Sigmoid colon (tissue), 4 donors: ENCODE data around the gene TOM1L2.

ENCODE experiments used
- CTCF ChIP-seq, 4 experiments: fragments of 450-650 bp in 3 of 4; fragments of 200-600 bp in 1 of 4; IDR thresholded peaks; one replicate each; pipeline ENCODE4 v1.5.1; 2016 to 2019; ENCODE audit warnings: antibody characterized with exemption in 4 of 4, mild to moderate bottlenecking in 3 of 4, moderate library complexity in 2 of 4
- EP300 ChIP-seq, 4 donors: sonication (generic); formaldehyde crosslinking; IDR thresholded peaks; one replicate each; pipeline ENCODE4 v1.6.1; 2017; ENCODE audit warnings: antibody characterized with exemption in 4 of 4
- POLR2A ChIP-seq, 2 donors: fragments of 450-650 bp; IDR thresholded peaks; one replicate each; pipeline ENCODE4 v1.6.1; 2016; ENCODE audit warnings: antibody characterized with exemption in 2 of 2, mild to moderate bottlenecking in 2 of 2, moderate library complexity in 2 of 2
- POLR2AphosphoS5 ChIP-seq, 4 donors: sonication (generic); formaldehyde crosslinking; IDR thresholded peaks; one replicate each; pipeline ENCODE4 v1.6.1; 2017; ENCODE audit warnings: antibody characterized with exemption in 4 of 4

- TF ChIP-seq POLR2A (IDR thresholded peaks at IDR 0.05) = no peak
- TF ChIP-seq CTCF (IDR thresholded peaks at IDR 0.05) = no peak
- no peak for TF ChIP-seq EP300 (IDR thresholded peaks at IDR 0.05)
- TF ChIP-seq POLR2AphosphoS5 (IDR thresholded peaks at IDR 0.05) = no peak
These were observed 8.3 kb downstream of the TOM1L2 start for GRCh38 chr17:17963694-17964436.
